DMS 273 (cell line): ENCODE data around the gene ANAPC2.

Experiments
- DNase-seq: peaks from one replicate; lab custom pipeline; 2025; ENCODE audit not compliant: unreplicated experiment; lab: John Stamatoyannopoulos, UW

ANAPC2 gene

DNA sequence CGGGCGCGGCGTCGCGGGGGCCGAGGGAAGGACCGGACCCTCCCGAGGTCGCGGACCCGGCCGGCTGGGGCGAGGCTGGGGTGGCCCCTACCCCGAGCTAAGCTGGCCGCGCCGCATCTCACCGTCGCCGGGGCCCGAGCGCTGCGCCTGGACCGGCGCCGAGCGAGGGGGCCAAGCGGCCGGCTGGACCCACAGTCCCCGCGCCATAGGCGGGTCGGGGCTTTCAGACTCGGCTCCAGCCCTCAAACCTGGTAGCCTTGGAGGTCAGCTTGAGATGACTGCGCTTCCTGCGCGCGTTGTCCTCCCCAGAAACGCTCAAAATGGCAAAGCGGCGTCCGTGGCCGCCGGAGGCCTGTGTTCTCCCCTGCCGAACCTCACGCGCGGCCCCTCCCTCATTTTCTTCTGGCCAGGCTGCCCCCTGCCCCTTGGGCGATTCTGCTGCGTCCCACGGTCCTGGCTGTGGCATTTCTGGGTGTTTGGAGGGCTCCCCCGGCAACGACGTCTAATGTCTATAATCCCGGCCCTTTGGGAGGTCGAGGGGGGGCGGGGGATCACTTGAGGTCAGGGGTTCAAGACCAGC is 58.1 kb downstream of the ANAPC2 start:
- no peak for DNase-seq

DNA sequence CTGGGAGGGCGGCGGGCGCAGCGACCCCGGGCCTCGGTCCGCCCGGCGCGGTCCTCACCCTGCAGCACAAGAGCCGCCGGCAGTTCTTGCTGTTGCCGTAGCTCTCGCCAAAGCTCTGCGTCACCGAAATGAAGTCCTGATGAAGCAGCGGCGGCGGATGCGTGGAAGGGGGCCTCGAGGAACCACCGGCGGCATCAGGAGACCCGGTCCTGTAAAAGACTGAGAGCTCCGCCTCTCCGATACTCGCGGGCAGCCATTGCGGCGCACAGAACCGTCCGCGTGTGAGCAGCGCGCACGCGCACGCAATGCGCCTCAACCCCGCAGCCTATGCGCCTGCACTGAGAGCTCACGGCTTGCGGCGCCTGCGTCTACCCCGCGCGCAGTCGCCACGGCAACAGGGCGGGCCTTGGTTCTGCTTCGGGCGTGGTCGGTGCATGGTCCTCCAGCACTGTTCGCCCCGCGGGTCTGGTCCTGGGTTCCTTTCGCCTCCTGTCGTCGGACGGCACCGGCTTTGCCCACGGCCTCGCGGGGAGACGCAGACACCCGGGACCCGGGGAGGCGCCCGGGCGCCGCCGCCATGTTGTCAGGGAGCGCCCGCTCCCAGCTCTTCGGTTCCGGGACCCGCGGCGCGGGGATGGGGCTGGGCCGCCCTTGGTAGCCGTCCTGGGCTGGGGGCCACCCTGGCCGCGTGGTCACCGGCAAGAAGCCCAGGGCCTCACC is 58.7 kb downstream of the ANAPC2 start:
- DNase-seq: peak; percentile 96

DNA sequence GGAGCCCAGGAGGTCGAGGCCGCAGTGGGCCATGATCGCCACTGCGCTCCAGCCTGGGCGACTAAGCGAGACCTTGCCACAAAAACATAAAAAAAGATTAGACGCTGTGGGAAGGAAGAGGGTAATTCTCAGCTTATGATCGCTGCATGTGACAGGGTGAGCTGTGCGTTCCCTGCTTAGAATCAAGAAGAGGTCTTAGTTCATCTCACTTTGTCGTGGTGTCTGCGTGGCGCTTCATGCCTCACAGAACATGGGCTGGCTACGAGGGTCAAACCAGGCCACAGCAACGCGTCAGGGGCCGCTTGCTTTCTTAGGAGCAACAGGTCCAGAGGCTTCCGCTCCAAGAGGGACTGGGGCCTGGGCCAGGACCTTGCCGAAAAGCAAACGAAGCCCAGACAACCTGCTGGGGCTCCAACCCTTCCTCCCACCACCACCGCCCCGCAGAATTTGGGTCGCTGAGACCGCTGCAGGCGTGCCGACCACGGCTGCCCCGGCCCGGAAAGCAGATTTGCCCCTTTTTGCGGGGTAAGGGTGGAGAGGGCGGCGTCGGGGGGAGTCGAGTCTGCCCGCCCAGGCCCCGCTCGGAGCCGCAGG is 59.4 kb downstream of the ANAPC2 start:
- DNase-seq: peak; percentile 50

DNA sequence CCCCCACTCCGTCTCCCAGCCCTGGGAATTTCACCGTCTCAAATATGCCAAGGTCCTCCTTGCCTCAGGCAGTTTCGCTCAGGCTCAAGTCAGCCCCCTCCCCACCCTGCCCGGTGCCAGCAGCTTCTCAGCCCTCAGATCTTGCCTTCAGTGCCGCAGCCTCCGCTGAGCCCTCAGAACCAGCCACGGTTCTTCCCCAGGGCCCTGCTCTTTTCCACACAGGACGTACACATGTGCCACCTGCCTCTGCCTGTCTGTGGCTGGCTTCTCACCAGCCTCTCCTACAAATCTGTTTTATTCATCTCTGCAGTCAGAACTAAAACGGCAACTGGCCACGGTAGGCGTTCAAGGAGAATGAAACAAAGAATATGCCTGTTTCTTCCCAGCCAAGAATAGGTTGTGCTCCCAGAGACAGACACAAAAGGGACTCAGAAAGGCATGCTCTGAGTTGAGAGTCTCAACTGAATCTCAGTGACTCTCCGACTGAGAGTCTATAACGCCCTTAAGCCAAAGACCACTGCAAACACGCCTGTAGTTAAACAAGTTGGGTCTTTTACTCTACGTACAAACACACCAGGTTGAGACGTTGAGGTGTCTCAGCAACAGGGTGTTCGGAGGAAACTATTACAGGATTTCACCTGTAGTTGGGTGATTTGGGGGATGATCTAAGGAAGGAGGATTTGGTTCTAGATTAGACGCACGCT is 60.0 kb downstream of the ANAPC2 start:
- DNase-seq: no peak

DNA sequence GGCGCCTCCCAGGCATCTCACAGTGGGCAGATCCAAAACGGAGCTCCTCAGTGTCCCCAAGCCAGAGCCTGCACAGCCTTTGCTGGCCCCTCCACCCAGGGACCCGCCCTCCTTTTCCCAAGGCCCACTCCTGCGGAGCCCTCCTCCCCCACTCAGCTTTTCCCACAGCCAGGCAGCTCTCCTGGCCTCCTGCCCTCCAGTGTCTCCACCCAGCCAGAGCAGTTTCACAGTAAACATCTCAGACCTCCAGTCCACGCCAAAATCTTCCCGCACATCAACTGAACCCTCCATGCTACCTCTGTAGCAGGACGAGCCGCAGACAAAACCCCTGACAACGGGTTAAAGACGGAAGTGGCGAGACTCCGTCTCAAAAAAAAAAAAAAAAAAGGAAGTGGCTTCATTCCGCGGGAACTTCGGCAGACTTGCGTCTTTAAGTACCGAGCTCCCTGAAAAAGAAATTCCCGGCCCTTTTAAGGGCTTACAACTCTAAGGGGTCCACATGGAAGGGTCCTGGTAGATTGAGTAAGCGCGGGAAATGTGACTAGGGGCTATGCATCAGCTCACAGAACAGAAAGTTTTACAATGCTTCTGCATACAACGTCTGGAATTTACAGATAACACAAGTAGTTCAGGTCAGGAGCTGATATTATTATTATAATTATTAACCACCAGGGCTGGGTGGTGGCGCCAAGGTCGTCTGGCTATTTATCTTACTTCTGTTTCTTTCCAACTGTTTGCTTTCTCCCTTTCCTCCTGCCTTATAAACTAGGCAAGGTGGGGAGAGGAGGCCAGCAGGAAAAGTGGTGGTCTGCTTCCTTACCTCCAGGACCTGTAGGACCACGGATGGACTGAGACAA is 60.8 kb downstream of the ANAPC2 start:
- DNase-seq: no peak

DNA sequence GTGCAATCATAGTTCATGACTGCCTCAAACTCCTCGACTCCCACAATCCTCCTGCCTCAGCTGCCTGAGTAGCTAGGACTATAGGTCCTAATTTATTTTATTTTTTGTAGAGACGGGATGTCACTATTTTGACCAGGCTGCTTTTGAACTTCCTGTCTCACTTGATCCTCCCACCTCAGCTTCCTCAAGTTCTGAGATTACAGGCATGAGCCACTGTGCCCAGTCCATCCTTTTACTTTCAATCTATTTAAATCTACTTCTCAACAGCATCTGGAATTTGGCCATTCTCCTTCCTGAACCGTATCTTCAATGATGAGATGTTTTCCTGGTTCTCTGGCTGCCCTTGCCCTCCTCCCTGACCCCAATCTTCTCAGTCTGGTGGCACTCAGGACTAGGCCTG is 61.6 kb downstream of the ANAPC2 start:
- DNase-seq: no peak
